Sigmoid colon (tissue), 7 donors: Measurements from ENCODE around the gene MVB12B. TPM values are rescaled to one million over a fixed set of nuclear protein-coding genes. Genes with fewer than 3 reads are reported as not detected.
A peak's percentile ranks its signal among the peaks of the same experiment; 100 is the strongest.

ENCODE experiments used
- DNase-seq: peaks from one replicate; pipeline ENCODE4 v3.0.0-alpha.2; 2019
- H3K27ac ChIP-seq, 4 donors: fragments of 200-600 bp; sonication (generic); one replicate each; pipeline ENCODE4 v1.5.1; 2016 to 2019; ENCODE audit warnings: mild to moderate bottlenecking in 1 of 4
- H3K27me3 ChIP-seq, 3 donors: fragments of 200-600 bp; sonication (generic); one replicate each; pipeline ENCODE4 v1.5.1; 2019; ENCODE audit warnings: mild to moderate bottlenecking in 1 of 3
- H3K36me3 ChIP-seq, 4 donors: fragments of 200-600 bp; sonication (generic); one replicate each; pipeline ENCODE4 v1.5.1; 2016 to 2019
- H3K4me1 ChIP-seq, 4 donors: fragments of 200-600 bp; sonication (generic); one replicate each; pipeline ENCODE4 v1.5.1; 2017 to 2019
- H3K4me3 ChIP-seq, 4 donors: fragments of 200-600 bp; sonication (generic); one replicate each; pipeline ENCODE4 v1.5.1; 2017 to 2019; ENCODE audit warnings: mild to moderate bottlenecking in 2 of 4, moderate library complexity in 1 of 4
- H3K9me3 ChIP-seq, 4 donors: fragments of 200-600 bp in 3 of 4; sonication (generic) in 3 of 4; one replicate each; pipeline versions ENCODE4 v1.5.1 to v1.6.1; 2013 to 2019
- CTCF ChIP-seq, 4 experiments: fragments of 450-650 bp in 3 of 4; fragments of 200-600 bp in 1 of 4; IDR thresholded peaks; one replicate each; pipeline ENCODE4 v1.5.1; 2016 to 2019; ENCODE audit warnings: antibody characterized with exemption in 4 of 4, mild to moderate bottlenecking in 3 of 4, moderate library complexity in 2 of 4
- EP300 ChIP-seq, 4 donors: sonication (generic); formaldehyde crosslinking; IDR thresholded peaks; one replicate each; pipeline ENCODE4 v1.6.1; 2017; ENCODE audit warnings: antibody characterized with exemption in 4 of 4
- POLR2A ChIP-seq, 2 donors: fragments of 450-650 bp; IDR thresholded peaks; one replicate each; pipeline ENCODE4 v1.6.1; 2016; ENCODE audit warnings: antibody characterized with exemption in 2 of 2, mild to moderate bottlenecking in 2 of 2, moderate library complexity in 2 of 2
- POLR2AphosphoS5 ChIP-seq, 4 donors: sonication (generic); formaldehyde crosslinking; IDR thresholded peaks; one replicate each; pipeline ENCODE4 v1.6.1; 2017; ENCODE audit warnings: antibody characterized with exemption in 4 of 4
- WGBS, 2 donors: extraction: QIAGEN DNeasy Blood & Tissue Kit; methylation state at CpG; one replicate each; pipeline ENCODE4 v1.1.7; 2013; 5-methylcytosine and 5-hydroxymethylcytosine counted together
- intact Hi-C: fragments of 100-400 bp; cut with DNase I; formaldehyde crosslinking; loops from one replicate; pipeline ENCODE4 v1.15.1; 2023
- polyA plus RNA-seq, 3 donors: library from polyadenylated mRNA; stranded (reverse); fragments of 200-250 nt; gene quantifications; one replicate each; pipeline ENCODE4 v1.2.3, GENCODE V29; 2013
- total RNA-seq, 4 donors: library from RNA; depleted of rRNA; stranded (reverse); fragments of >200 nt; gene quantifications; one replicate each; pipeline ENCODE4 v1.1.0, GENCODE V29; 2016
- donor health status: healthy with polysubstance abuse.
- donor health status: Bipolar disorder and iron deficiency.
- donor health status: healthy.

Gene MVB12B
- total and polyA plus RNA-seq, 7 donors: 5.1 to 14.4 (median 12.2) TPM

- intact Hi-C loops: no loop called here
- Histone ChIP-seq H3K36me3 (no peaks in the 10 kb centered on the region), H3K9me3 (no peaks in the 10 kb centered on the region), H3K27ac (no peak overlapping the region), H3K27me3 (no peaks in the 10 kb centered on the region), H3K4me3 (no peak overlapping the region), H3K4me1 (no peaks in the 10 kb centered on the region)
- WGBS, 2 donors: 91 to 93% methylated on average over 5 of the region's 5 CpGs
- no peak for TF ChIP-seq POLR2A (IDR thresholded peaks at IDR 0.05)
- no peak for TF ChIP-seq CTCF (IDR thresholded peaks at IDR 0.05)
- TF ChIP-seq POLR2AphosphoS5 (IDR thresholded peaks at IDR 0.05): no peak
- TF ChIP-seq EP300 (IDR thresholded peaks at IDR 0.05): no peak
- no peak for DNase-seq
These were observed 13.8 kb upstream of the MVB12B start for GRCh38 chr9:126312584-126313551.

GRCh38 chr9:126316085-126316655, 10.5 kb upstream of the MVB12B start:
- Histone ChIP-seq H3K4me3 (no peak overlapping the region), H3K36me3 (no peaks in the 10 kb centered on the region), H3K27me3 (no peaks in the 10 kb centered on the region), H3K9me3 (no peaks in the 10 kb centered on the region), H3K27ac (no peak overlapping the region), H3K4me1 (no peaks in the 10 kb centered on the region)
- DNase-seq: no peak
- intact Hi-C loops: no loop called here
- no peak for TF ChIP-seq EP300 (IDR thresholded peaks at IDR 0.05)
- TF ChIP-seq POLR2AphosphoS5 (IDR thresholded peaks at IDR 0.05): no peak
- WGBS, 2 donors: 91 to 92% methylated on average over 3 of the region's 3 CpGs

GRCh38 chr9:126317513-126317912, 9.1 kb upstream of the MVB12B start:
- H3K4me1 ChIP-seq: no peaks in the 10 kb centered on the region
- WGBS, 2 donors: 71 to 72% methylated on average over 4 of the region's 4 CpGs
- no peak for DNase-seq
- no peaks in the 10 kb centered on the region for H3K36me3 ChIP-seq
- no peak overlapping the region for H3K4me3 ChIP-seq
- H3K9me3 ChIP-seq: no peaks in the 10 kb centered on the region
- intact Hi-C loops: no loop called here
- H3K27ac ChIP-seq: no peak overlapping the region
- no peaks in the 10 kb centered on the region for H3K27me3 ChIP-seq
- TF ChIP-seq CTCF (IDR thresholded peaks at IDR 0.05) (peak in 2 of 4 experiments; percentile 34 to 42), POLR2AphosphoS5 (IDR thresholded peaks at IDR 0.05) (no peak)

GRCh38 chr9:126318858-126319257, 7.8 kb upstream of the MVB12B start:
- Histone ChIP-seq H3K27me3 (no peaks in the 10 kb centered on the region), H3K9me3 (peaks cover 0 to under 1% (median 0%) of the 10 kb centered on the region in 4 donors), H3K4me3 (no peak overlapping the region), H3K27ac (no peak overlapping the region), H3K36me3 (no peaks in the 10 kb centered on the region), H3K4me1 (no peaks in the 10 kb centered on the region)
- intact Hi-C loops: no loop called here
- DNase-seq: no peak
- TF ChIP-seq EP300 (IDR thresholded peaks at IDR 0.05) (no peak), POLR2AphosphoS5 (IDR thresholded peaks at IDR 0.05) (no peak), POLR2A (IDR thresholded peaks at IDR 0.05) (no peak), CTCF (IDR thresholded peaks at IDR 0.05) (no peak)
- 95 to 96% methylated on average over 6 of the region's 6 CpGs for WGBS, 2 donors

GRCh38 chr9:126319671-126320070, 7.0 kb upstream of the MVB12B start:
- TF ChIP-seq POLR2A (IDR thresholded peaks at IDR 0.05): no peak
- H3K4me1 ChIP-seq: no peaks in the 10 kb centered on the region
- 28 to 73% methylated on average over 5 of the region's 5 CpGs for WGBS, 2 donors
- H3K27me3 ChIP-seq: no peaks in the 10 kb centered on the region
- intact Hi-C loops: no loop called here
- H3K27ac ChIP-seq: no peak overlapping the region
- no peak overlapping the region for H3K4me3 ChIP-seq
- no peaks in the 10 kb centered on the region for H3K36me3 ChIP-seq
- peaks cover 0 to 4% (median 1%) of the 10 kb centered on the region in 4 donors for H3K9me3 ChIP-seq
- DNase-seq: no peak
